Measurements from ENCODE around the gene FGD3. TPM values are rescaled to one million over a fixed set of nuclear protein-coding genes. Genes with fewer than 3 reads are reported as not detected.

Gene FGD3
- total RNA-seq, 2 donors from 2014 or later = 1.8 to 2.3 TPM

- DNase-seq = no peak
Measured at GRCh38 chr9:93024986-93025630, 77.8 kb downstream of the FGD3 start.

GRCh38 chr9:93025736-93026135 is 78.4 kb downstream of the FGD3 start:
- Histone ChIP-seq H3K4me3 (no peak overlapping the region), H3K9me3 (no peaks in the 10 kb centered on the region)

More at GRCh38 chr9:93024986-93025630, 77.8 kb downstream of the FGD3 start:
- Histone ChIP-seq H3K27me3 (no peaks in the 10 kb centered on the region), H3K4me3 (no peak overlapping the region), H3K9me3 (no peaks in the 10 kb centered on the region), H3K27ac (no peak overlapping the region), H3K9ac (ENCODE audit: low read depth in 2 of 2, low read length in 2 of 2) (no peak overlapping the region), H3K36me3 (no peaks in the 10 kb centered on the region), H3K4me1 (no peaks in the 10 kb centered on the region)
- intact Hi-C loops (cut with DNase I) = no loop called here
- no peak for TF ChIP-seq CTCF (IDR thresholded peaks at IDR 0.05)

GRCh38 chr9:93026640-93027039 is 79.3 kb downstream of the FGD3 start:
- TF ChIP-seq CTCF (IDR thresholded peaks at IDR 0.05) = no peak
- Histone ChIP-seq H3K9ac (ENCODE audit: low read depth in 2 of 2, low read length in 2 of 2) (no peak overlapping the region), H3K27me3 (no peaks in the 10 kb centered on the region), H3K9me3 (no peaks in the 10 kb centered on the region), H3K36me3 (no peaks in the 10 kb centered on the region), H3K4me3 (no peak overlapping the region), H3K27ac (no peak overlapping the region), H3K4me1 (no peaks in the 10 kb centered on the region)
- DNase-seq = no peak
- intact Hi-C loops (cut with DNase I) = no loop called here

More at GRCh38 chr9:93025736-93026135, 78.4 kb downstream of the FGD3 start:
- Histone ChIP-seq H3K36me3 (no peaks in the 10 kb centered on the region), H3K27me3 (no peaks in the 10 kb centered on the region), H3K27ac (no peak overlapping the region), H3K4me1 (no peaks in the 10 kb centered on the region), H3K9ac (ENCODE audit: low read depth in 2 of 2, low read length in 2 of 2) (no peak overlapping the region)
- no peak for TF ChIP-seq CTCF (IDR thresholded peaks at IDR 0.05)
- DNase-seq = no peak
- intact Hi-C loops (cut with DNase I) = no loop called here

- Histone ChIP-seq H3K4me1 (no peaks in the 10 kb centered on the region), H3K9ac (ENCODE audit: low read depth in 2 of 2, low read length in 2 of 2) (no peak overlapping the region), H3K27ac (no peak overlapping the region), H3K36me3 (no peaks in the 10 kb centered on the region), H3K9me3 (no peaks in the 10 kb centered on the region), H3K27me3 (no peaks in the 10 kb centered on the region), H3K4me3 (no peak overlapping the region)
- no peak for TF ChIP-seq CTCF (IDR thresholded peaks at IDR 0.05)
- intact Hi-C loops (cut with DNase I) = no loop called here
- DNase-seq = no peak
Measured at GRCh38 chr9:93027750-93028149, 80.4 kb downstream of the FGD3 start.

- DNase-seq = no peak
- intact Hi-C loops (cut with DNase I) = no loop called here
- no peak for TF ChIP-seq CTCF (IDR thresholded peaks at IDR 0.05)
Measured at GRCh38 chr9:93028448-93029006, 81.2 kb downstream of the FGD3 start.

More at GRCh38 chr9:93028448-93029006, 81.2 kb downstream of the FGD3 start:
- H3K4me3 ChIP-seq = no peak overlapping the region
- no peak overlapping the region for H3K9ac ChIP-seq (ENCODE audit: low read depth in 2 of 2, low read length in 2 of 2)
- H3K27me3 ChIP-seq = no peaks in the 10 kb centered on the region
- H3K27ac ChIP-seq = no peak overlapping the region
- no peaks in the 10 kb centered on the region for H3K36me3 ChIP-seq
- H3K9me3 ChIP-seq = no peaks in the 10 kb centered on the region
- H3K4me1 ChIP-seq = no peaks in the 10 kb centered on the region
